GM12864 (cell line): Measurements from ENCODE around the gene MAMLD1.

Source experiments
- DNase-seq: peaks from one replicate; pipeline ENCODE4 v3.0.0-alpha.2; 2011; ENCODE audit warnings: low read depth
- H3K4me3 ChIP-seq: 2 replicates; pipeline ENCODE4 v1.5.1; 2011; ENCODE audit warnings: mild to moderate bottlenecking, low read depth, low read length, control low read depth
- TF ChIP-seq, protein P1 (sequence below): IDR thresholded peaks from 2 replicates; pipeline ENCODE4 v1.5.1; 2011; ENCODE audit warnings: low read depth, mild to moderate bottlenecking, moderate library complexity, low read length, control low read depth, inconsistent platforms; ENCODE audit errors: missing control alignments

The MAMLD1 gene

DNA sequence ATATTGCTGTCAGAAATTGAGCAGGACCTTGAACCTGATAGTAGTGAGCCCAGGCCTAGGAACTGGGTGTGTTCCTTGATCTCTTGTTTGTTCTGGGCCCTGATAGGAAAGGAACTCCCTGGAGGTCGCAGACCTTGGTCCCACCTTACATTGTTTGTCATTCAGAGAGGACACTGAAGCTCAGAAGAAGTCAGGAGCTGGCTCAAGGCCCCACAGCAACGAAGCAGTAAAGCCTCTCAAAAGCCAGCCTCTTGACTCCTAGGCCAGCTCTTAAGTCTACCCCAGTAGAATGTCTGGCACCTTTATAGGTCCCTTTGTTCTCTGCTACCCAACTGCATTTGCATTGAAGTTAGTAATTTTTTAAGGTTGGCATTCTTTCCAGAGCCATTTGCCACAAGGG, 46.8 kb downstream of the MAMLD1 start:
- TF ChIP-seq, protein P1, sequence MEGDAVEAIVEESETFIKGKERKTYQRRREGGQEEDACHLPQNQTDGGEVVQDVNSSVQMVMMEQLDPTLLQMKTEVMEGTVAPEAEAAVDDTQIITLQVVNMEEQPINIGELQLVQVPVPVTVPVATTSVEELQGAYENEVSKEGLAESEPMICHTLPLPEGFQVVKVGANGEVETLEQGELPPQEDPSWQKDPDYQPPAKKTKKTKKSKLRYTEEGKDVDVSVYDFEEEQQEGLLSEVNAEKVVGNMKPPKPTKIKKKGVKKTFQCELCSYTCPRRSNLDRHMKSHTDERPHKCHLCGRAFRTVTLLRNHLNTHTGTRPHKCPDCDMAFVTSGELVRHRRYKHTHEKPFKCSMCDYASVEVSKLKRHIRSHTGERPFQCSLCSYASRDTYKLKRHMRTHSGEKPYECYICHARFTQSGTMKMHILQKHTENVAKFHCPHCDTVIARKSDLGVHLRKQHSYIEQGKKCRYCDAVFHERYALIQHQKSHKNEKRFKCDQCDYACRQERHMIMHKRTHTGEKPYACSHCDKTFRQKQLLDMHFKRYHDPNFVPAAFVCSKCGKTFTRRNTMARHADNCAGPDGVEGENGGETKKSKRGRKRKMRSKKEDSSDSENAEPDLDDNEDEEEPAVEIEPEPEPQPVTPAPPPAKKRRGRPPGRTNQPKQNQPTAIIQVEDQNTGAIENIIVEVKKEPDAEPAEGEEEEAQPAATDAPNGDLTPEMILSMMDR: no peak
- no peak overlapping the region for H3K4me3 ChIP-seq
- DNase-seq: no peak

DNA sequence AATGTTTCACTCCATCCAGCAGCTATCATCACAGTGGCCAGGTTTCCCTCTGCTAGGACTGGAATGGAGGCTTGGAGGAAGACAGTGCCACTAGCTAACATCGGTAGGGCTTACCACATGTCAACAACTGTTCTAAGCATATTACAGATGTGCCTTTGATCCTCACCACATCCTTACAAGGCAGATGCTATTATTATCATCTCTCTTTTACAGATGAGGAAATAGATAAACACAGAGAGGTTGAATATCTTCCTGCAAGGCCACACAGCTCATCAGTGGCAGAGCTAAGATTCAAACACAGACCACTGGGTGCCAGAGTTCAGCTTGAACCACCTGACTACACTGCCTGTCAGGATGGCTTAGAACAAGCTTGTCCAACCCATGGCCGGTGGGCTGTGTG, 47.4 kb downstream of the MAMLD1 start:
- TF ChIP-seq, protein P1: no peak
- no peak for DNase-seq
- H3K4me3 ChIP-seq: no peak overlapping the region

DNA sequence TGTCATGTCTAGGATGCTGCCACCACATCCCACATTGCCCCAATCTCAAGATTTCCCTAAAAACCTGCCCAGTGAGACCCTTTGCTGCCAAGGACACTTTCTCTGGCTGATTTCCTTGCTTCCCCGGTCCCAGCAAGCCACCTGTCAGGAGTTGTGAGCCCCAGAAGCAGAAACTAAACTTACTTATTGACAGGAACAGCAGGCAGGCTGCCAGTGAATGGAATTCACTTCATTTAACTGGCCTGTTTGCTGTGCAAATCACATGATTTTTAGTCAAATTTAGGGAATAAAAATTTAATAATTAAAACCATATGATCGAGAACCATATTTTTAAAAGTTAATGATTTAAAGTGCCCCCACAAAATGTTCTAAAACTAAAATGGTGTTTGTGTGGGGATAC, 48.5 kb downstream of the MAMLD1 start:
- H3K4me3 ChIP-seq: no peak overlapping the region
- no peak for DNase-seq
- TF ChIP-seq, protein P1: no peak

DNA sequence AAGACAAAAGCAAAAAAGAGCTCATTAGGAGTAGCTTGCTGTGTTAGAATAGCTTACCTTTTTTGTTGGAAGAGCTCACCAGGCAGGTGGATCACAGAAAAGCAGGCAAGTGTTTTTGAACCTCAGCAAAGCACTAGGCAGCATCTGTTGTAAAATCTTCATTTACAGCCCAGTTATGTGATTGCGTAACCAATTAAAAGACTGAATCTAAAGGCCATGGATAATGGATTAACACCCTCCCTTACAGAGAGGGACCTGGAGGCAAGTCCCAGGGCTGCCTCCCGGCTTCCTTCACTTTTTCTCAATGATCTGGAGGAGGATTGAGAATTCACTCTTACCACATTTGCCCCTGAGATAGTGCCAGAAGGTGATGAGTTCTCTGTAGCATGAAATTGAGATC, 51.1 kb downstream of the MAMLD1 start:
- TF ChIP-seq, protein P1: no peak
- DNase-seq: no peak
- no peak overlapping the region for H3K4me3 ChIP-seq

DNA sequence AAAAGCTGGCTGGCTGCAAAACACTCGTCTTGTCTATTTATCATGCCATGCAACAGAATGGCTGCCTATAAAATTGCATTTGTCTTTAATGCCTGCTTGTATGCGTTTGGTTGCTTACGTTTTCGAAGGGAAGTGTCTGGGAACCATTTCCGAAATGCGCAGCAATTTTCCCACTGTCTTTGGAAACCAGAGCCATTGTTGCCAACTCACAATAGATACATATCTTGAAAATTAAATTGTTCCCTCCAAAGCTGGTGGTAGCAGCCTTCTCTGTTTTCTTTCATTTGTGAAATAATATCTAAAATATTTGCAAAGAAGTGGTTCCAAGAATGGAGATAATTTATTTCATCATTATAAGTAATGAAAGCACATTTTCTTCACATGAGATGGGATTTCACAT, 53.4 kb downstream of the MAMLD1 start:
- TF ChIP-seq, protein P1: no peak
- DNase-seq: no peak
- no peak overlapping the region for H3K4me3 ChIP-seq

DNA sequence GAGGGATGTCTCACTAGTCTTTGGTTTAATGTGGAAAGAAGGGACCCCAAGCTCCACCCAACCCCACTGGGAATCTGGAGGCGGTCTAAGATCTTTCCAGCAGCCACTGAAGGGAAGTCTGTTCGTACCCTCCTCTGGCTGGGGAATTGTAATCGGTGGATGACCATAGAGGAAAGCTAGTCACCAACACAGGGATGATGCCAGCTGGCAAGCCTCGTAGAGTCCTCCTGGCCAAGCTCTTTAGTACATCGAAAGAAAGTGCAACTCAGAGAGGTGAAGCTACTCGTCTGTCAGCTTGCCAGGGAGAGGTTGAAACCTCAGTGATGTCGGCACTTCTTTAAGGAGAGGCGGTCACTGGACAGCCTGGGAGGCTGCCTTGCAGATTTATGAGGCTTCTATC, 58.7 kb downstream of the MAMLD1 start:
- TF ChIP-seq, protein P1: no peak
- H3K4me3 ChIP-seq: no peak overlapping the region
- DNase-seq: no peak

DNA sequence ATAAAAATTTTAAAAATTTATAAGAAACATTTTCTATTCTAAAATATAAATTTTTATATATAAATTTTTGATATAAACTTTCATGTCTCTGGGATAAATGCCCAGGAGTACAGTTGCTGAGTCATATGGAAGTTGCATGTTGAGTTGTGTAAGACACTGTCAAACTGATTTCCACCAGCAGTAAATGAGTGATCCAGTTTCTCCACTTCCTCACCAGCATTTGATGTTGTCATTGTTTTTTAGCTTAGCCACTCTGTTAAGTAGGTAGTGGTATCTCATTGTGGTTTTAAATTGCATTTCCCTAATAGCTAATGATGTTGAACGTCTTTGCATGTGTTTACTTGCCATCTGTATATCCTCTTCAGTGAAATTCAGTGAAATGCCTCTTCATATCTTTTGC, 66.5 kb downstream of the MAMLD1 start:
- DNase-seq: no peak
- H3K4me3 ChIP-seq: no peak overlapping the region
- TF ChIP-seq, protein P1: no peak
